Muscle of leg (tissue), 11 donors: ENCODE measurements around the gene ARHGAP4. TPM values are rescaled to one million over a fixed set of nuclear protein-coding genes. Genes with fewer than 3 reads are reported as not detected.

ENCODE experiments used
- DNase-seq: peaks from one replicate; pipeline ENCODE4 v3.0.0; 2013
- H3K27ac ChIP-seq: one replicate; pipeline ENCODE4 v1.5.1; 2013; ENCODE audit warnings: mild to moderate bottlenecking, low read length, control low read depth
- H3K27me3 ChIP-seq: one replicate; pipeline ENCODE4 v1.6.1; 2013; ENCODE audit warnings: low read length; ENCODE audit not compliant: control insufficient read depth, insufficient read depth
- H3K36me3 ChIP-seq: one replicate; pipeline ENCODE4 v1.6.1; 2013; ENCODE audit warnings: low read length; ENCODE audit not compliant: control insufficient read depth, insufficient read depth
- H3K4me1 ChIP-seq: one replicate; pipeline ENCODE4 v1.6.1; 2013; ENCODE audit warnings: low read length; ENCODE audit not compliant: control insufficient read depth, insufficient read depth
- H3K4me3 ChIP-seq: one replicate; pipeline ENCODE4 v1.5.1; 2013; ENCODE audit warnings: low read length, control low read depth
- H3K9me3 ChIP-seq: replicated peaks from 2 replicates; pipeline ENCODE4 v1.6.1; 2013; ENCODE audit warnings: low read depth, low read length; ENCODE audit not compliant: control insufficient read depth
- WGBS: methylation state at CpG from one replicate; pipeline ENCODE4 v1.1.5; 2013; ENCODE audit warnings: missing lambda C conversion rate; ENCODE audit not compliant: insufficient coverage; 5-methylcytosine and 5-hydroxymethylcytosine counted together
- polyA plus RNA-seq, 8 donors: library from polyadenylated mRNA; unstranded; fragments of 120-200 nt; gene quantifications; one replicate each; pipeline versions ENCODE4 v1.2.1 to v1.2.3, GENCODE V29; 2013; ENCODE audit warnings: inconsistent platforms in 1 of 8, low replicate concordance in 1 of 8; ENCODE audit not compliant: insufficient read length in 8 of 8, insufficient read depth in 1 of 8
- total RNA-seq: library from RNA; stranded (reverse); fragments of 120-200 nt; gene quantifications from one replicate; pipeline ENCODE4 v1.2.4, GENCODE V29; 2013

The ARHGAP4 gene
- total and polyA plus RNA-seq, 9 donors = 15.1 to 30.8 (median 20.0) TPM

DNA sequence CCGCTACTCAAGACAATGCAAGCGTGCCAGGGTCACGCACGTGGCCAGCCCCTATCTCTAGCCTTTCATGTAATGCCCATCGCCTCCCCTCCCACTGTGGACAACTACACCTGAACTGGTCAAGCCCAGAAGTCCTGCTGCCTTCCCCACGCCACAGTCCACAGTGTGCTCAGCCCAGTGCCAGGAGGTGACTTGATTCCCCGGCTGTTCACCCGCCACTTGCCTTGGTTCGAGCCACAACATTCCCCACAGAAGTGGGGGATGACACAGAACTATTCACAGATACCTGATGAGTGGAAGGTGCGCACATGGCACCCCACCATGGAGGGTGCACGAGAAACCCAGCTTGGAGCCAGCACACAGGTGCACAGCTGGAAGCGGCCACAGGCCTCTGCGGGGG is 6.8 kb downstream of the ARHGAP4 start:
- Histone ChIP-seq H3K4me3 (no peak overlapping the region), H3K27ac (no peak overlapping the region), H3K4me1 (peaks cover 32% of the 10 kb centered on the region), H3K27me3 (peaks cover 62% of the 10 kb centered on the region), H3K36me3 (no peaks in the 10 kb centered on the region), H3K9me3 (no peaks in the 10 kb centered on the region)
- DNase-seq = no peak
- 92% methylated on average over 9 of the region's 13 CpGs for WGBS

GRCh38 chrX:153917869-153918268 is 8.2 kb downstream of the ARHGAP4 start:
- H3K27ac ChIP-seq = no peak overlapping the region
- H3K36me3 ChIP-seq = no peaks in the 10 kb centered on the region
- H3K9me3 ChIP-seq = no peaks in the 10 kb centered on the region
- H3K4me3 ChIP-seq = no peak overlapping the region
- DNase-seq = peak; percentile 62
- peaks cover 60% of the 10 kb centered on the region for H3K27me3 ChIP-seq
- WGBS = 64% methylated on average over 6 of the region's 6 CpGs
- peaks cover 22% of the 10 kb centered on the region for H3K4me1 ChIP-seq

DNA sequence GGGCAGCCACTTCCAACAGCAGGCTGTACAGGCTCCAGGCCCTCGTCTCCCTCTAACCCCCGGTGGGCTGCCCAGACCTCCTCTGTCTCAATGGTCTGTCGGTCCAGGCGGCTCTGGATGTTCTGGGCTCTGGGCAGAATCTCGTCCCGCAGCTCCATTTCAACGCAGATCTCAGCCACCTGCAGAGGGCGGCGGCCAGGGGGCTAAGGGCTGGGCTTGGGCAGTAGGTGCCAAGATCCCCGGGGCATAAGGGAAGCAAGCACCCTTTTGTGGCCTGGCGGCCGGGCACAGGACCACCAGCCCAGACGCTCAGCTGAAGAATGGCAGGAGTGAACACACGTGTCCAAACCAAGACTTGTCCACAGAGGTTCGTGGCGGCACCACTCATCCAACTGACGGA is 12.4 kb downstream of the ARHGAP4 start:
- Histone ChIP-seq H3K27ac (no peak overlapping the region), H3K4me1 (no peaks in the 10 kb centered on the region), H3K27me3 (peaks cover 50% of the 10 kb centered on the region), H3K4me3 (no peak overlapping the region), H3K36me3 (peaks cover 4% of the 10 kb centered on the region), H3K9me3 (no peaks in the 10 kb centered on the region)
- 87% methylated on average over 17 of the region's 17 CpGs for WGBS
- no peak for DNase-seq

GRCh38 chrX:153913211-153913610 is 12.9 kb downstream of the ARHGAP4 start:
- WGBS = 50% methylated on average over 9 of the region's 17 CpGs
- DNase-seq = no peak
- Histone ChIP-seq H3K27ac (no peak overlapping the region), H3K36me3 (peaks cover 4% of the 10 kb centered on the region), H3K9me3 (no peaks in the 10 kb centered on the region), H3K4me3 (no peak overlapping the region), H3K27me3 (peaks cover 45% of the 10 kb centered on the region), H3K4me1 (no peaks in the 10 kb centered on the region)

DNA sequence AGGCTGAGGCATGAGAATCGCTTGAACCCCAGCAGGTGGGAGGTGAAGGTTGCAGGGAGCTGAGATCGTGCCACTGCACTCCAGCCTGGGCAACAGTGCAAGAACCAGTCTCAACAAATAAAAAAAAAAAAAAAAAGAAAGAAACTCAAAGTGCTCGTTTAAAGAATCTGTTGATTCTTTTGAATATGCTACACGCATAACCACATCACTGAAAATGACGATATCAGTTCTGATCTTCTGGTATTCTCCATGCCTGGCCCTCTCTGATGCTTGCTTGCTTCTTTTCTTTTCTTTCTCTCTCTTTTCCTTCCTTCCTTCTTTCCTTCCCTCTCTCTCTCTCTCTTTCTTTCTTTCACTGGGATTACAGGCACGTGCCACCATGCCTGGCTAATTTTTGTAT is 14.3 kb downstream of the ARHGAP4 start:
- no peak for DNase-seq
- 90% methylated on average over 2 of the region's 6 CpGs for WGBS
- no peaks in the 10 kb centered on the region for H3K4me1 ChIP-seq
- peaks cover 39% of the 10 kb centered on the region for H3K27me3 ChIP-seq
- H3K27ac ChIP-seq = no peak overlapping the region
- H3K9me3 ChIP-seq = no peaks in the 10 kb centered on the region
- no peak overlapping the region for H3K4me3 ChIP-seq
- peaks cover 4% of the 10 kb centered on the region for H3K36me3 ChIP-seq

DNA sequence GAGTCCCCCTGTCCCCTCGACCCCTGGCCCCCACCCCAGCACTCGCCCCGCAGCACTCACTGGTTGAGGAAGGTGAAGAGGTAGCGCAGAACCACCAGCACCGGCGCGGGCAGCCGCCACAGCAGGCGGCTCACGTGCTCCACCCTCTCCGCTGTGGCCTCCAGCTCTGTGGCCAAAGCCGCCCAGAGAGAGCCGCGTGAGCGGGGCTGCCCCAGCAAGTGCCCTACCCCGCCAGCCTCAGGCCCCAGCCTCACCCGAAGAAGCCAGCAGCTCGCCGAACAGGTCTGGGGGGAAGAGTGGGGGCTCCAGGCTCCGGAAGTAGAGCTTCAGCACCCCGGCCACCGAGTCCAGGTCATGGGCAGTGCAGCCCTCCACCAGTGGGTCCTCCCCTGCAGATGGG is 15.6 kb downstream of the ARHGAP4 start:
- Histone ChIP-seq H3K4me1 (peaks cover 1% of the 10 kb centered on the region), H3K9me3 (no peaks in the 10 kb centered on the region), H3K27me3 (peaks cover 40% of the 10 kb centered on the region), H3K4me3 (no peak overlapping the region), H3K36me3 (peaks cover 4% of the 10 kb centered on the region), H3K27ac (no peak overlapping the region)
- DNase-seq = no peak
- WGBS = 93% methylated on average over 16 of the region's 22 CpGs

GRCh38 chrX:153909980-153910360 is 16.1 kb downstream of the ARHGAP4 start:
- Histone ChIP-seq H3K9me3 (no peaks in the 10 kb centered on the region), H3K27ac (no peak overlapping the region), H3K4me1 (peaks cover 3% of the 10 kb centered on the region), H3K27me3 (peaks cover 42% of the 10 kb centered on the region), H3K4me3 (no peak overlapping the region), H3K36me3 (peaks cover 4% of the 10 kb centered on the region)
- 97% methylated on average over 18 of the region's 25 CpGs for WGBS
- DNase-seq = no peak

DNA sequence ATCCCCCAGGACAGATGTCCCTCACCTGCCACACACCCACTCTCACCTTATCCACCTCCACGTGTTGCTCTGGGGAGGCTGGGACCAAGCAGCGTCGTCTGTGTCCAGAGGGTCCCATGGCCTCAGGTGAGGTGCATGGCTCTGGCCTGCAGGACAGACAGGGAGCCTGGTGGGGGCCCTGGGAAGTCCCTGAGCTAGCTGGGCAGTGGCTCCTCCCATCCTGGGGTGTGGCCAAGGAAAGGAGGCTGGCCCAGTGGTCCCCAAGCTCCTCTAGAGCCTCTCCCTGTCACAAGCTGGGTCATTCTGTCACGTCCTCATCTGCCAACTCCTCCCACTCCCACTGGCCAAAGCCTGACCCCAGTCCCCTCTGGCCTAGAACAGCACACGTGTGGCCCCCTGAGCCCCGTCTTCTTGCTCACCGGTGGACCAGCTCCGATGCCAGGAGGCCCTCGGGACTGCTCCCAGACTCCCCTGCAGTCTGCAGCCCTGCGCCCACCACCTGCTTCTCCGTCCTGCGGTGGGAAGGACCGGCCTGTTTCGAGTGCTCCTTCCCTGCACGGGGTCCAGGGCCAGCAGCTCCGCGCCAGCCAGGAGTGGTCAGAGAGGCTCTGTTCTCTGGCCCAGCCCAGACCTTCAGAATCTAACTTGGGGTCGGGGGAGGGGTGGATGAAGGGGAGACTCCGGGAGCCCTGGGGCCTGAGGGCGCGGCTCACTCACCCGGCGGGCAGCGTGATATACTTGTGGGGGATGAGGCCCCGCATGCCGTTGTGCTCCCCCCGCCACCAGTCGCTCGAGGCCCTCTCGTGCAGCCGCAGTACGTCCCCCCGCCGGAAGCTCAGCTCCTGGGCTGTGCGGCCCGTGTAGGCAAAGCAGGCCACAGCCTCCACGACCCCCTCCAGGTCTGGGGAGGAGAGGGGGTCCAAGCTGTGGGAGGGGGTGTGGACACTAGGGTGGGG is 16.8 kb downstream of the ARHGAP4 start:
- Histone ChIP-seq H3K9me3 (no peaks in the 10 kb centered on the region), H3K4me3 (no peak overlapping the region), H3K27me3 (peaks cover 45% of the 10 kb centered on the region), H3K36me3 (peaks cover 4% of the 10 kb centered on the region), H3K27ac (no peak overlapping the region), H3K4me1 (peaks cover 6% of the 10 kb centered on the region)
- no peak for DNase-seq
- WGBS = 61% methylated on average over 21 of the region's 37 CpGs

DNA sequence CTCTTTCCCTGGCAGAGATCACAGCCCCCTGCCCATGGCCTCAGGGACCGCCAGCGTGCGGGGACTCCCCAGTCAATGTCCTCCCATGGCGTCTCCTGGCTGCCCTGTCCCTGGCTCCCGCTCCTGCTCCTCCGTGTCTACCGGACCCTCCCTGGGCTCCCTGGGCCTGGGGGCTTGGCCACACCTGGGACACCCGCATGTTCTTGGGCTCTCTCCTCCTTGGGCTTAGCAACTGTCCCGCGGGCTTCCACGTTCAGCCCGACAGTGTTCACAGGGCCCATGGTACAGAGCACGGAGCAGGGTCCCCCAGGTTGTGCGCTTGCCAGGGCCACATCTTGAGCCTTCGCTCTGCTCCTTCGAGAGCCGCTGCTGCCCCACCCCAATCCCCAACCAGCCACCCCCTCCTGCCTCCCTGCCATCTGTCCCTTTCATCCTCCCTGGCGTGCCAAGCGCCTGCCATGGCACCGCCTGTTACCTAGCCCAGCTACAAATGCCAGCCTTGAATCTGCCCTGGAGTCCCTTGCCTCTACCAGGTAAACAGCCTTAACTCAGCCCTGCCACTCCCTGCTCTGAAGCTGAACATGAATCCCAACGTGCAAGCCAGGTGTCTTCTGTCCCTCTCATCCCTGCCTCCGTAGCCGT is 17.7 kb downstream of the ARHGAP4 start:
- peaks cover 14% of the 10 kb centered on the region for H3K4me1 ChIP-seq
- H3K9me3 ChIP-seq = no peaks in the 10 kb centered on the region
- peaks cover 4% of the 10 kb centered on the region for H3K36me3 ChIP-seq

GRCh38 chrX:153907456-153907855 is 18.6 kb downstream of the ARHGAP4 start:
- Histone ChIP-seq H3K4me3 (no peak overlapping the region), H3K4me1 (peaks cover 20% of the 10 kb centered on the region), H3K36me3 (peaks cover 4% of the 10 kb centered on the region), H3K27ac (no peak overlapping the region), H3K9me3 (no peaks in the 10 kb centered on the region), H3K27me3 (peaks cover 32% of the 10 kb centered on the region)
- DNase-seq = no peak
- 83% methylated on average over 9 of the region's 12 CpGs for WGBS

More for the DNA sequence above, 17.7 kb downstream of the ARHGAP4 start:
- no peak for DNase-seq
- H3K27me3 ChIP-seq = peaks cover 39% of the 10 kb centered on the region
- WGBS = 89% methylated on average over 23 of the region's 23 CpGs
- H3K4me3 ChIP-seq = no peak overlapping the region
- H3K27ac ChIP-seq = no peak overlapping the region
